ENCODE measurements around the gene RASAL2.
"Not testable (repeated sequence)": the region's sequence is repeated elsewhere in the genome, so short reads cannot be mapped to it uniquely, and the experiment has no call there.

The RASAL2 gene

DNA sequence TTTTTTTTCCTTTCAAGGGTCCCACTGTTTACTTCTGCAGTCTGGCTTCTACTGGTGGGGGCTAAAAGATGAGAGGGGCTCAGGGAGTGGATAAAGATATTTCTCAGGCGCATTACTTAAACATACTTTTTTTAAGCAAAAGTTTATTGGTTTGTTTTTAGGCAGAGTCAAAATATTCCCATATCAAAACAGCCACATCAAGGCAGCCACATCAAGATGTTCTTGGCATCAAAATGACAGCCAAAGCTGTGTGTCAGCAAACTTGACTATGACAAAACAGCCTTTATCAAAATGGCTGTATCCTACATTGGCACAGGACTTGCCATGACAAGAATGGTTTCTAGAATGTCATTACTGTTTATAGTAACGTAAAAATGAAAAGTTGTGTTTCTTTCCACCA is 22.1 kb upstream of the RASAL2 start:
- no peak for DNase-seq (ENCODE audit: low read depth)

DNA sequence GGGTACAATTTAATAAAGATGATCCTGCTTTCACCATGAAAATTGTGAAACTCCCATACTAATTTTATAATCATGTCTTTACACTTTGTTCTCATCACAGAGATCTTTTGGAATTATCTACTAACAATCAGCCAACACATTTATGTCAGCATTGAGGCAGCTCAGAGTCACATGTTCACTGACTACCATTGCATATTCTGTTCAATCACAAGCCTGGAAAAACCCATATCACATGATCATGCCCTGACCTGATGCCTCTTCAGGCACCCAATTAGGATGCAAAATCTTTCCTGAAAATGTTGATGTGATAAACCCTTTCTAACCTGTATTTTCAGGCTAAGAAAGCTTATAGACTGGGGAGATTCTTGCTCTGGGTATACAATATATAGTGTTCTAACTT is 21.6 kb upstream of the RASAL2 start:
- DNase-seq (ENCODE audit: low read depth) = no peak

DNA sequence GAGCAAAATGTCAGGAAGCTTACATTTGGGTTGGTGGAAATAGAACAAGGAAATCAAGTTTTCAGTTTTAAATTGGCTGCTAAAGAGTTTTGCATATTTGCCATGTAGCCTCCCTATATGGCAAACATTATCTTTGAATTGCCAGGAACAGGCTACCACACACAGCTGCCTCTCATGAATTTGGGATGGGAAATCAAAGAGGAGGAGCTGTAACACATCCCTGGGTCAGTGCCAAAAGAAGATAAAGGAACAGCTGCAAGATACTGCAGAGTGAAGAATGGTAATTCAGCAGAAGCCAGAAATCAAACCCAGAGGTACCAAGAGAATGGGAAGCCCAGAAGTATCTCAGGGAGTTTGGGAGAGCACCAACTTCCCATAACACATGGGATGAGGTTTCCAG is 18.6 kb upstream of the RASAL2 start:
- no peak for DNase-seq (ENCODE audit: low read depth)

DNA sequence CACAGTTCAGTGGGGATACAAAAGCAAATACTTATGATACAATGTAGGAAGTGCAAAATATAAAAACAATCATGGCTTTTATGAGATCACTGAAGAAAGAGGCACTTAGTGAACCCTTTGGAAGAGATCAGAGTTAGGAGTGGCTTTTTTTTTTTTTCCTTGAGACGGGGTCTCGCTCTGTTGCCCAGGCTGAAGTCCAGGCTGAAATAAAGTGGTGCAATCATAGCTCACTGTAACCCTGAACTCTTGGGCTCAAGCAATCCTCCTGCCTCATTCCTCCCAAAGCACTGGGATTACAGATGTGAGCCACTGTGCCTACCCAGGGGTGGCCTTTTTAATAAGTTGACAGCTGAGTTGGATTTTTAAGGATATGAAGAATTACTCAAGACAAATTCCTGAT is 17.3 kb upstream of the RASAL2 start:
- no peak for DNase-seq (ENCODE audit: low read depth)

DNA sequence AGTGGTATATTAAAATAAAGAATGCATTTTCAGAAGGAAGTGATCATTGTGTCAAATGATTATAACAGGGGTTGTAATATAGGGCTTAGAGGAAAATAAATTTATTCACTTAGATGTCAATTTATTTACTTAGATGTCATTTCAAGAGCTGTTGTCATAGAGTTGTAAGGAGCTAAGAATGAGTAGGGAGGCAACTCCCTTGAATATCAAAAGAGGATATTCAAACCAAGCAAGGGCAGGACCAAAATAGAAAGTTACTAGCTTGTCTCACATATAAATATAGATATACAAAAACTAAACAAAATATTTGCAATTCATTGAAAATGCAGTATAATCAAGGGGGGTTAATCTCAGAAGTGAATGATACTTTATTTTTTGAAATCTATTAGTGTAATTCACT is 16.0 kb upstream of the RASAL2 start:
- DNase-seq (ENCODE audit: low read depth) = no peak

DNA sequence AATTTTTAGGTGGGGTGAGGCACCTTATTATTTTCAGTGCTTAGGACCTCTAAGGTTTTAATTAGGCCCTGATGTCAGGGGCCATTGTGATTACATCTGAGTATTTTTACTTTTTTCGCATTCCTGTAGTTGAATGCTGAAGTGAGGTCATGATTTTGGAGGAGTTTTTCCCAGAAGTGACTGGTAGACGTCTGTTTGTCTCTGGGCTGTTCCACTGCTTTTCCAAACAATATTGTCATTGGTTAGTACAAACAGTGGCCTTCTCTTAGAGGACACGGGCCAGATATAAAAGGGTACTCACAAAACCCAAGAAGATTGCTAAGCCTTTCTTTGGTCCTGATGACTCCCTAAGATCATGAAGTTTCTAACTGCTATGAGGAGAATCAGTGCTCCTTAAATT is 7.6 kb upstream of the RASAL2 start:
- DNase-seq (ENCODE audit: low read depth) = no peak

DNA sequence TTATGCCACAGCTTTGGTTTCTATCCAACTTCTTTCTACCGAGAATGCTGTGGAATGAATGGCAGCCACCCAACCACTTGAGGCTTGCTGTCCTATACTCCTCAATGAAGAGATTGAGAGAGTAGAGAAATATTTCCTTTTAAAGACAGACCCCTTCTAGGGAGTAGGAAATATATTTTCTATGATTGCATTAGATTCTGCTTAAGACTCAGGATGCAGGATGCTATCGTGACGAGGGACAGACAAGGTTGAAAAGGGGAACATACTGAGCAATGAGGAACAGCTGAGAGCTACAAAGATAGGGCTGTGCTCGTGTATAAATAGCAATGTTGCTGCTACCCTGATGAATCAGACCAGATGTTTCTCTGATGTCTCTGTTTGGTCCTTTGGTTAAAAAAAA is 7.1 kb upstream of the RASAL2 start:
- no peak for DNase-seq (ENCODE audit: low read depth)

DNA sequence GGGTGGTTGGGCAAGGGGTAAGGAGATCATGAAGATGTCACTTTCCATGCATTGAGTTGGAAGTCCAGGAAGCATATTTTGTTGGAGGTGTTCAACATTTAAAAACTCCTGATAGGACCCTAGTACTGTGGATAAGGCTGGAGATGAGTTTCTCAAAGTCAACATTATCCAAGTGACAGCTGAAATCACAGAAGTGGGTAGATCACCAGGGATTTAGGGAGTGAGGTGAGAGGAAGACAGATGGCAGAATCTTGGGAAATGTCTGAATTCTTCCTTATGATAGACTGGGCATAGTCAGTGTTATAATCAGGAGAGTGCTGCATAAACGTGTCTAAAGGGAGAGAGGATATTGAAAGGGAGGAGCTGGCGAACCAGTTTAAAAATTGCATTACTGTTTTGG is 5.3 kb upstream of the RASAL2 start:
- DNase-seq (ENCODE audit: low read depth) = no peak

DNA sequence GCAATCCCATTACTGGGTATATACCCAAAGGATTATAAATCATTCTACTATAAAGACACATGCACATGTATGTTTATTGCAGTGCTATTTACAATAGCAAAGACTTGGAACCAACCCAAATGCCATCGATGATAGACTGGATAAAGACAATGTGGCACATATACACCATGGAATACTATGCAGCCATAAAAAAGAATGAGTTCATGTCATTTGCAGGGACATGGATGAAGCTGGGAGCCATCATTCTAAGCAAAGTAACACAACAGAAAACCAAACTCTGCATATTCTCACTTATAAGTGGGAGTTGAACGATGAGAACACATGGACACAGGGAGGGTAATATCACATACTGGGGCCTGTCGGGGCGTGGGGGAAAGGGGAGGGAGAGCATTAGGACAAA is 2.5 kb upstream of the RASAL2 start:
- DNase-seq (ENCODE audit: low read depth) = not testable (repeated sequence)

DNA sequence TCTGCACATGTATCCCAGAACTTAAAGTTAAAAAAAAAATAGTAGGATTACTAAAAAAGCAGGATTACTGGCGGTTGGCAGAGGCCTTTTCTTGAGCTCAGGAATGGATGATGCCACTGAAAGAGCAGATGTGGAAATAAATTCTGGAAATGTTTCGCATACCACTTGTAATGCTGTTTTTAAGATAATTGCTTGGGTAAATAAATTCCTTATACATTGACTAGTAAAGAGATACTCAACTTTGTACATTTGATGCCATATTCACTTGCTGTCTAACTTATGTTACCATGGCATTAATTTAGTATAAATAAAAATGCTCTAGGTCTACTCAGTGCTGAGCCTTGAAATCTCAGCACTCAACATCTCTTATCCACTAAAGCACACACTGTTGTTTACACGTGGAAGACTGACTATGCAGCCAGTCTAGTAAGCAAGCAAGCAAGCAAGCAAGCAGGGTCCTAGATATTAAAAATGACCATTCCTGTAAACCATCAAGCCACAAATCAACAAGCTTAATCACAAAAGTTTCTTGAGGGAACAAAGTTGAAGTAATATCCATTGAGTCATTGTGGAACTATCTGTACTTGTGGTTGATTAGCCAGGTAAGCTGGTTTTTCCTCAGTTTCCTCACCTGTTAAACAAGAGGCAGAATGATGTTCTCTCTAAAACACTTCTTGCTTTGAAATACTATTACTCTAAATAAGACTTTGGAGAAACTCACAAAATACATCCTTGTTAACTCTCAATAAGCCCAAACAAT is 1.7 kb upstream of the RASAL2 start:
- DNase-seq (ENCODE audit: low read depth) = no peak

DNA sequence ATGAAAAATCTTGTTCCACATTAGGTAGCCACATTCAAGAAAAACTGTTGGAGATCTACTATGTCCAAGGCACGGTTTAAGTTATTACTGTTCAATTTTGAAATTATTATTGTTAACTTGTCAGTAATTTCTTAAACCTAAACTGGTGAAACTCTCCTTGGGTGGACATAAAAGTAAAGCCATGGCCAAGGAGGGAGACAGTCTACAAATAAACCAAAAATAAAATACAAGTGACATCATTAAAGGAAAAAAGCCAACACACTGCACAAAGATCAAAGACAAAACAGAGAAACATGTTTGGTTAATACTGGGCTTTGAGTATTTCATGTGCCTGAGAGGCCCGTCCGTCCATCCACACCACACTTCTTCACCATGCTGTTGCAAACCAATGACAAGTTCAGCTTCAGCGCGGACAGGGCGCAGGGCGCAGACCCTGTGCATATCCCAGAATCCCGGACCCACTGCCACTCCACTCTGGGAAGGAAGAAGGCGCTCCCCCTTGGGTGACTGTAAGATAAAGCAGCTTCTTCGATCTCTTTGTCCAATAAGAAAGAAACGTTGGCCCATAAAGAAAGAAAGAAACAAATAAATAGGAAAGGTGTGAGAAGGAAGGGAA is 918 bp upstream of the RASAL2 start:
- no peak for DNase-seq (ENCODE audit: low read depth)

DNA sequence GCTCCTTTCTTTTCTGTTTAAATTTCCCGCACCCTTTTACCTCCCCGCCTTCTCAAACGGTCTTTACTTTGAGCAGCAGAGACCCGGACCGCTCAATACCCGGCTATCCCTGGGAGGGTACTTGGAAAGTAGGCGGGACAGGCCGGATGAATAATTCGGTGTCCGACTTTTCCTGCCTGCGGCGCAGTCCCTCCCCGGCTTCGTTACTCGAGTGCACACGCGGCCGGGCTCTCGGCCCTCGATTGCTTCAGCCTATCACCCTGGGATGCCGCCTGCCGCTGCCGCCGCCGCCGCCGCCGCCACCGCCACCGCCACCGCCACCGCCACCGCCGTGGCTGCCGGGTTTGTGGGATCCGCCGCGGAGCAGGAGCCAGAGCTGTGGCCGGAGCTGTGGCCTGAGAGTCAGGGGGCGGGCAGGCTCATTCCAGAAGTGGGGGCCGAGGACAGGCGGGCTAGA is 382 bp upstream of the RASAL2 start:
- peak; percentile 7 for DNase-seq (ENCODE audit: low read depth)

DNA sequence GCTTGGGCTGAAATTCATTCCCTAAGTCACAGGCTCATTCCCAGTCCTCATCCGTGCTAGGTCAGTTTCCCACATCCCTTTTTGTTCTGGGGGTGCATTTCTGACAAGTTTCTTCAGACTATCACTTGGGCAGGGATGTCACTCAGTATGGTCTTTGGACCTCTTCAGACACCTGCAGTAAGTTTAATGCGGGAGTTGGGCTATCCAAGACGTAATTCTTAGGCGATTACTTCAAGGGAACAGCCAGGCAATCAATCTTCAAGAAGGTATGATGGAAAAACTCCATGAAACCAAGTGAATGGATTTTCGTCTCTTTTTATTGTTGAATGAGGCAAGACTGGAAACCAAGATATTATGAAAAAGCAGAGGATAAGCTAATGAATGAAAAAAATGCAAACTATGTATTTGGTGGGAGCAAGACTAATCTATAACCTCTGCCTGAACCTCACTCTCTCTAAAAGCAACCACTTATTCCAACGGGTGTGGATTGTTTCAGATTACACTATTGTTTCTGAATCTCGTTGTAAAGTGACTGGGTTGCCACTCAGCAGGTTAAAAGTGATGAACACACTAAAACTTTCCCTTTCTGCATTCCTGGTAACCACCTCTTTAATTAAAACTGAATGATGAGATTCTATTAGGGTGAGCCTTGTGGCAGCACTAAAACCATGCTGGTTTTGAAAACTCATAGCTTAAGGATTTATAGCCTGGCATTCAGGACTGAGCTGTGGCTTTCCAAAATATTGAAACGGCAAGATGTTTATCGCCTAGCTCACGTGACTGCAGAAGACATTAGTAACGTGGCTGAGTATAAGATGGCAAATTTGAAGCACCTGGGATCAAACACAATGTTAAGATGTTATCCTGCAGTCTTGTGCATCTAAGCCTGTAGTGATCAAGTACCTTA is 1.1 kb downstream of the RASAL2 start:
- DNase-seq (ENCODE audit: low read depth) = no peak

DNA sequence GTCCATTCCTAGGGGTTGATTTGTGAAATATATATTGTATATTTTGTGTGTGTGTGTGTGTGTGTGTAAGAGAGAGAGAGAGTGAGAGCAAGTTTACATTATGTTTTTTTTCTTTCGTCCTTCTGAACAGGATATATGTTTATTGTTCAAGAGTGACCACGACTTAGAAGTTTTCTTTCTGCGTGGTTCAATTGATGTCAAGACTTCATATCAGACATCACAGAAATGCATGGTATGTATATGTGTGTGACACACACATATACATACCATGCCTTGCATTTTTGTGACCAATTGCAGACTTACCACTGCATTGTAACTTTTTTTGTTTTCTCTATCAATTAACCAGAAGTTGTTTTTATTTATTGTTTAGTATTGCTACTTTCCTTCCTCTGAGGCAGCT is 2.5 kb downstream of the RASAL2 start:
- no peak for DNase-seq (ENCODE audit: low read depth)

DNA sequence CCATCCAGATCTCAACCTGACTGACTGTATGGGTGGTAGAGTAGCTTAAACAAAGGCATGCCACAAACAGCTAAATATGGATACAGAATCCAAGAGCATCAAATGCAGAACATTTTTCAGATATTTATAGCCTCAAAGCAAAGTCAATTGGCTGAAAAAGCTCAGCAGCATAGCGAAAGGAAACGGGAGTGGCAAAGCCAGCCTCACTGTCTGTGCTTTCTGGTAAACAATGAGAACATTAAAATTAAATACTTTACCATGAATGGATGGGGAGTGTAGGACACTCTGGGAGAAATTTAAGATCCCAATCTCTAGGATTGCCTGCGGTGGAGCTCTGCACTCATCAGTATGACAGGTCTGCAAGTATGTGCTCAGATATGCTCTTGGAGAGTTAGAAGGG is 4.4 kb downstream of the RASAL2 start:
- no peak for DNase-seq (ENCODE audit: low read depth)

DNA sequence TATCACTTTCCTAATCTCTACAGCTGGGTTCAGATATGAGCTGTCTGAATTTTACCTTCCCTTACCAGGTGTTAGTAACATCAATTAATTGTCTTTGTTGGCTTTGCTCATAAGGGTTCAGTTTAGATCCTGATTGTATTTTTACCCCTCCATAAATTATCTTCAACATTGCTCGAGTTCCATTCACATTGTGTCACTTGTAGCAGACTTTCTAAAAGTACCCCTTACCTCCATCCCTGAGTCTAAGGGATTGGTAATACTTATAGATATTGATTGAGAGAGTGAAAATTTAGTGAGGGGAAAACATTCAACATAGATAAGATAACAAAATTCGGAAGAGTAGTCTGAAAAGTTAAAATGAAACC is 7.3 kb downstream of the RASAL2 start:
- DNase-seq (ENCODE audit: low read depth) = no peak

DNA sequence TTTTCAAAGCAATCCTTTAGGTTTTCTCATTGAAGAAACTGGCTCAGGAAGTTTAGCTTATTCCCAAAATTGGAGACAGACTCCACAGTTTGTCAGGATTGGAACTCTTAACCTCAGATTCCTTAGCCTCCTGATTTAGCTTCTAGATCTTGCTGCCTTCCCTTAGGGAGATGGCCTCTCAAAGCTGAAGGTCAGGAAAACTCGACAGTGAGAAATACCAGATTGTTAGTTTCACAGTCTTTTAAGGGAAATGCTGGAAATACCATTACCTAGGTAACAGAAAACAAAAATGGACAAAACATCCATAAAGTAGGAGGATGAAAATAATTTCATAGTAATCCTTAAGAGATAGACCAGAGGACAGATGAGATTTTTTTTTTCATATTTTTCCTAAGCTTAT is 7.8 kb downstream of the RASAL2 start:
- no peak for DNase-seq (ENCODE audit: low read depth)

DNA sequence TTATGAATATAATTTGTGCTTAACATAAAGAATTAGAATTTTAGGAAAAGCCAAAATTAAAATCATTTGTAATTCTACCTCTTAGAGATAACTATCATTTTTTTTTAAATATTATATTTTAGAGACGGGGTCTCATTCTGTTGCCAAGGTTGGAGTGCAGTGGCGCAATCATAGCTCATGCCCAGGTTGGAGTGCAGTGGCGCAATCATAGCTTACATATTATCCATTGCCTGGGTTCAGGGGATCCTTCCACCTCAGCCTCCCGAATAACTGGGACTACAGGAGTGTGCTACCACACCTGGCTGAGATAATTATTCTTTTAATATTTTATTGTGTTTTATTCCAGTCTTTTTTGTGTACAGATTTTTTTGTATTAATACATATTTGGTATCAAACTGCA is 8.3 kb downstream of the RASAL2 start:
- no peak for DNase-seq (ENCODE audit: low read depth)

DNA sequence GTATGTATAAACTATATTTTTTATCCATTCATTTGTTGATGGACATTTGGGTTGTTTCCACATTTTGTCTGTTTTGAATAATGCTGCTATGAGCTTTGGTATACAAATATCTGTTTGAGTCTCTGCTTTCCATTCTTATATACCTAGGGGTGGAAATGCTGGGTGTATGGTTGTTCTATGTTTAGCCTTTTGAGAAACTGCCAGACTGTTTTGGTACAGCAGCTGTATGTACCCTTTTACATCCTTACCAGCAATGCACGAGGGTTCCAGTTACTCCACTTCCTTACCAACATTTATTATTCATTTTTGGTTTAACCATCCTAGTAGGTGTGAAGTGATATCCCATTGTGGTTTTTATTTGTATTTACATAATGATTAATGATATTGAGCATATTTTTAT is 13.9 kb downstream of the RASAL2 start:
- DNase-seq (ENCODE audit: low read depth) = no peak

DNA sequence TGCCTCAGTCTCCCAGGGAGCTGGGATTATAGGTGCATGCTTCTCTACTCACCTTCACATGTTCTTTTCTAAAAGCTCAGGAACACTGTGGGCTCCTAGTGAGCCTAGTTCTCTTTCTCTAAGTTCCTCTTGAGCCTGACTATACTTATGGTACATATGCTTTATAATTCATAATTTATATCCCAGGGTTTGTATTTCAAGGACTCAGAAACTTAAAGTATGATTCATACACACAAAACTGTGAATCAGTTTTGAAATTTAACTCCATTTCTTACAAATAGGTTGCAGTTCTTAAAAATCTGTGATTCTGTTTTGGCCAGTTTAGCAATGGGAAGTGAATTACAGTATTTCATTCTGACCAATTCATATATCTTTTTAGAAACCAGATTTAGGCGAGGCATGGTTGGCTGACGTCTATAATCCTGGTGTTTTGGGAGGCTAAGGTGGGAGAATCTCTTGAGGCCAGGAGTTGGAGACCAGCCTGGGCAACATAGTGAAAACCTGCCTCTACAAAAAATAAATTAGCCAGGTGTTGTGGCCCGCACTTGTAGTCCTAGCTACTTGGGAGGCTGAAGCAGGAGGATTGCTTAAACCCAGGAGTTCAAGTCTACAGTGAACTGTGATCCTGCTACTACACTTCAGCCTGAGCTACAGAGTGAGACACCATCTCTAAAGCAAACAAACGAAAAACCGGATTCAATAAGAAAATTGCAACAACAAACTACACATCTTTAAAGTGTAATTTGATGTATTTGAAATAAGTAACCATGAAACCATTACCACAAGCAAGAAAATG is 15.6 kb downstream of the RASAL2 start:
- DNase-seq (ENCODE audit: low read depth) = no peak

DNA sequence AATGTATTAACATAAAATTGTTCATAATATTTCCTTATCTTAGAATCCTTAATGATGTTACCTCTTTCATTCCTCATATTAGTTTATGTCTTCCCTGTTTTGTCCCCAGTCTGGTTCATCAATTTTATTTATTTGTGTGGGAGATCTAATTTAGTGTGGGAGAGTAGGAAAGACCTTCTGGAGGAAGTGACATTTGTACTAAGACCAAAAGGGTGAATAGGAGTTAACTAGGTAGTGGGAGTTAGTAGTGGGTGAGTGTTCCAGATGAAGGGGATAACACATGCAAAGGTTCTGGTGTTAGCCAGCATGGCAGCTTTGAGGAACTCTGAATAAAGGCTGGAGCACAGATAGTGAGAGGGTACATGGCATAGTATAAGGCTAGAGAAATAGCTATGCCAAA is 21.4 kb downstream of the RASAL2 start:
- DNase-seq (ENCODE audit: low read depth) = no peak

DNA sequence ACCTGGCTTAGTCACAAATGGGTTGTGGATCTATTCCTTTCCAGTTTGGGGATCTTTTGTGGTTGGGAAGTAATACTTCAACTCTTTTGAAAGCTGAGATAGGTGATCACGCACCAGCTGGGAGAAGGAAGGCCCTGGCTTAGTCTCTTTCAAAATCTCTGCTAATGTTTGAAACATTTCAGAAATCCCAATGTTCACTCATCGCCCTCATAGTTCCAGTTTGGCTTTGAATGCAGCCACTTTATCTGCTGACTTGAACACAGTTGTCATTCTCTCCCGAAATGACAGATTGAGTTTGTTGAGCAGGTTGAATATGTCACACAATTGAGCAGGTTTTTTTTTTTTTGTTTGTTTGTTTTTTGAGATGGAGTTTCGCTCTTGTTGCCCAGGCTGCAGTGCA is 24.6 kb downstream of the RASAL2 start:
- DNase-seq (ENCODE audit: low read depth) = no peak

Measured in stimulated activated CD4-positive, alpha-beta T cell treated with anti-CD3 and anti-CD28 coated beads, Interleukin-2, amount 100 ng/mL, for 4 hours (primary cell).